H4 (cell line): ENCODE measurements around the gene SFR1. TPM values are rescaled to one million over a fixed set of nuclear protein-coding genes. Genes with fewer than 3 reads are reported as not detected.
"Not testable (repeated sequence)": the region's sequence is repeated elsewhere in the genome, so short reads cannot be mapped to it uniquely, and the experiment has no call there.

Experiments used
- DNase-seq: peaks from one replicate; pipeline ENCODE4 v3.0.0-alpha.2; 2015; ENCODE audit warnings: low spot score
- total RNA-seq: library from RNA; depleted of rRNA; stranded (reverse); fragments of >200 nt; shearing (Covaris generic); gene quantifications from 2 replicates; pipeline ENCODE4 v1.2.3, GENCODE V29; 2014; rRNA removed

The SFR1 gene
- total RNA-seq, 1 experiment from 2014 or later, result 9.3 TPM

DNA sequence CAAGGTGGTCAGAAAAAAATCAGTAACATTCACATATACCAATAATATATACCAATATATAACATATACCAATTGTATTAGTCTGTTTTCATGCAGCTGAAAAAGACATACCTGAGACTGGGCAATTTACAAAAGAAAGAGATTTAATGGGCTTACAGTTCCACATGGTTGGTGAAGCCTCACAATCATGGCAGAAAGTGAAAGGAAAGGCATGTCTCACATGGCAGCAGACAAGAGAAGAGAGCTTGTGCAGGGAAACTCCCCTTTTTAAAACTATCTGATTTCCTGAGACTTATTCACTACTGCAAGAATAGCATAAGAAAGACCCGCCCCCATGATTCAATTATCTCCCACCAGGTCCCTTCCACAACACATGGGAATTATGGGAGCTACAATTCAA is 52.2 kb downstream of the SFR1 start:
- DNase-seq, result not testable (repeated sequence)

Other genes starting within 250 kb of the SFR1 start
- gene STN1, start 204.0 kb upstream of the SFR1 start, total RNA-seq, result 24.9 and 30.2 TPM in 2 replicates
- 15.3 and 16.6 TPM in 2 replicates for gene SLK, start 155.0 kb upstream of the SFR1 start, total RNA-seq
- not detected in 2 replicates for gene COL17A1, start 36.3 kb upstream of the SFR1 start, total RNA-seq
- 0.27 TPM in 1 of 2 replicates, not detected in the other for gene CFAP43, start 110.2 kb downstream of the SFR1 start, total RNA-seq
- 171 and 239 TPM in 2 replicates for gene GSTO1, start 132.7 kb downstream of the SFR1 start, total RNA-seq
- gene GSTO2, start 147.0 kb downstream of the SFR1 start, total RNA-seq, result 0.72 TPM in 1 of 2 replicates, not detected in the other
- 1.3 and 3.3 TPM in 2 replicates for gene ITPRIP, start 216.3 kb downstream of the SFR1 start, total RNA-seq
- gene CFAP58, start 231.7 kb downstream of the SFR1 start, total RNA-seq, result 0.08 and 0.12 TPM in 2 replicates